Testis (tissue), 3 donors: ENCODE data around the gene PRAF2. TPM values are rescaled to one million over a fixed set of nuclear protein-coding genes. Genes with fewer than 3 reads are reported as not detected.

Source experiments
- DNase-seq: peaks from one replicate; pipeline ENCODE4 v3.0.0-alpha.2; 2019
- H3K27ac ChIP-seq, 2 donors: fragments of 200-600 bp; sonication (generic); one replicate each; pipeline ENCODE4 v1.5.1; 2019
- H3K27me3 ChIP-seq: fragments of 200-600 bp; sonication (generic); one replicate; pipeline ENCODE4 v1.5.1; 2019
- H3K36me3 ChIP-seq: fragments of 200-600 bp; sonication (generic); one replicate; pipeline ENCODE4 v1.5.1; 2017; ENCODE audit warnings: low read depth; ENCODE audit errors: missing control alignments
- H3K4me1 ChIP-seq: fragments of 200-600 bp; sonication (generic); one replicate; pipeline ENCODE4 v1.5.1; 2019
- H3K4me3 ChIP-seq, 2 donors: fragments of 200-600 bp; sonication (generic); one replicate each; pipeline ENCODE4 v1.5.1; 2017 to 2019
- H3K9me3 ChIP-seq: fragments of 200-600 bp; sonication (generic); one replicate; pipeline ENCODE4 v1.5.1; 2017
- POLR2A ChIP-seq: fragments of 450-650 bp; IDR thresholded peaks from one replicate; pipeline ENCODE4 v1.6.1; 2017; ENCODE audit warnings: antibody characterized with exemption, mild to moderate bottlenecking, moderate library complexity
- WGBS, 2 donors: methylation state at CpG; one replicate each; pipeline ENCODE4 v1.1.5; 2018; 5-methylcytosine and 5-hydroxymethylcytosine counted together
- intact Hi-C: fragments of 100-400 bp; cut with DNase I; formaldehyde crosslinking; loops from one replicate; pipeline ENCODE4 v1.15.1; 2023; ENCODE audit warnings: low total_unique reads
- polyA plus RNA-seq: library from polyadenylated mRNA; stranded (reverse); fragments of 350-450 nt; fragmentation: Illumina TruSeq; extraction: RNeasy Lipid Tissue Mini Kit (QIAGEN cat#74804); gene quantifications from one replicate; pipeline ENCODE4 v1.2.3, GENCODE V29; 2014; ENCODE audit warnings: low read depth, low replicate concordance; ENCODE audit not compliant: insufficient read depth
- total RNA-seq, 2 donors: library from RNA; depleted of rRNA; stranded (reverse); fragments of >200 nt; gene quantifications; one replicate each; pipeline ENCODE4 v1.2.3, GENCODE V29; 2016
- TF ChIP-seq, protein P1 (sequence below), 3 experiments: fragments of 450-650 bp in 2 of 3; fragments of 200-600 bp in 1 of 3; sonication (generic) in 1 of 3; IDR thresholded peaks; one replicate each; pipeline ENCODE4 v1.5.1; 2016 to 2019; ENCODE audit warnings: antibody characterized with exemption in 3 of 3, mild to moderate bottlenecking in 2 of 3, moderate library complexity in 1 of 3

Gene PRAF2
- total and polyA plus RNA-seq, 3 donors from 2014 or later, result 43.7 to 60.9 (median 58.7) TPM

DNA sequence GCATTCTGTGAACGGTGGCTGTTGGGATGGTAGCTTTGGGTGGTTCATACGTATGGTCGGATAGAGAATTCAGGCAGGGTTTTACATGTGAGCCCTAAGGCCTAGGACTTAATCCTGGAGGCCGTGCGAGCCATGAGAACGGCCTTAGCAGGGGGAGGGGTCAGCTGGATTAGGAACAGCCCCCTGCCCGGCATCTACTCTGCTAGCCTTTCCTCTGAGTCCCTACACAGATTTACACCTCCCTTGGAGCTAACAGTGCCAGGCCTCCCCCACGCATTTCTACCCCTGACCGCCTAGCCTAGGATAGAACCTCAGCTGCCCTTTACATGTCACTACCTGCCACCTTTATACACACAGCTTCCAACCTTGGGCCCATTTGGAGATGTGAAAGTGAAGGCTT, 7.1 kb downstream of the PRAF2 start:
- WGBS, 2 donors, result 78 to 87% methylated on average over 6 to 9 of the region's 9 CpGs
- H3K9me3 ChIP-seq, result no peaks in the 10 kb centered on the region
- no peak overlapping the region for H3K4me3 ChIP-seq
- no peaks in the 10 kb centered on the region for H3K4me1 ChIP-seq
- intact Hi-C loops, result no loop called here
- TF ChIP-seq, protein P1, sequence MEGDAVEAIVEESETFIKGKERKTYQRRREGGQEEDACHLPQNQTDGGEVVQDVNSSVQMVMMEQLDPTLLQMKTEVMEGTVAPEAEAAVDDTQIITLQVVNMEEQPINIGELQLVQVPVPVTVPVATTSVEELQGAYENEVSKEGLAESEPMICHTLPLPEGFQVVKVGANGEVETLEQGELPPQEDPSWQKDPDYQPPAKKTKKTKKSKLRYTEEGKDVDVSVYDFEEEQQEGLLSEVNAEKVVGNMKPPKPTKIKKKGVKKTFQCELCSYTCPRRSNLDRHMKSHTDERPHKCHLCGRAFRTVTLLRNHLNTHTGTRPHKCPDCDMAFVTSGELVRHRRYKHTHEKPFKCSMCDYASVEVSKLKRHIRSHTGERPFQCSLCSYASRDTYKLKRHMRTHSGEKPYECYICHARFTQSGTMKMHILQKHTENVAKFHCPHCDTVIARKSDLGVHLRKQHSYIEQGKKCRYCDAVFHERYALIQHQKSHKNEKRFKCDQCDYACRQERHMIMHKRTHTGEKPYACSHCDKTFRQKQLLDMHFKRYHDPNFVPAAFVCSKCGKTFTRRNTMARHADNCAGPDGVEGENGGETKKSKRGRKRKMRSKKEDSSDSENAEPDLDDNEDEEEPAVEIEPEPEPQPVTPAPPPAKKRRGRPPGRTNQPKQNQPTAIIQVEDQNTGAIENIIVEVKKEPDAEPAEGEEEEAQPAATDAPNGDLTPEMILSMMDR (IDR thresholded peaks at IDR 0.05), result no peak
- no peak for TF ChIP-seq POLR2A
- no peak overlapping the region for H3K27ac ChIP-seq
- DNase-seq, result no peak
- H3K27me3 ChIP-seq, result no peaks in the 10 kb centered on the region
- no peaks in the 10 kb centered on the region for H3K36me3 ChIP-seq

DNA sequence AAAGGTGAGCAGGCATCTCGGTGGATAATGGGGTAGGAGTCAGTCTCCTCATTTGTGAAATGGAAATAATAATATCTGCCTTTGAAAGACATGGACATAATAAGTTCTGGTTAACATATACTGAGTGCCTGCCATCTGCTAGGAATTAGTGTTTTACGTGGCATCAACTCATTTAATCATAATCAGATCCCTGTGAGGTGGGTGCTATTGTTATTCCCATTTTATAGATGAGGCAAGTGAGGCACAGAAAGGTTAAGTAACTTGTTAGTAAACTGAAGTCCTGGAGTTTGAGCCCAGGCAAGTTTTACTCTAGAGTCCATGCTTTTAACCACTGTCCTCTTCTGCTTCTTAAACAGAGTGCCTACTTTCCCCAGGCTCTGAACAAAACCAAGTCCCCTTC, 7.5 kb downstream of the PRAF2 start:
- Histone ChIP-seq H3K36me3 (no peaks in the 10 kb centered on the region), H3K27me3 (no peaks in the 10 kb centered on the region), H3K4me3 (no peak overlapping the region), H3K27ac (no peak overlapping the region), H3K4me1 (no peaks in the 10 kb centered on the region), H3K9me3 (no peaks in the 10 kb centered on the region)
- DNase-seq, result no peak
- TF ChIP-seq, protein P1 (IDR thresholded peaks at IDR 0.05), result no peak
- no peak for TF ChIP-seq POLR2A
- 70 to 100% methylated on average over 2 of the region's 2 CpGs for WGBS, 2 donors
- intact Hi-C loops, result no loop called here

DNA sequence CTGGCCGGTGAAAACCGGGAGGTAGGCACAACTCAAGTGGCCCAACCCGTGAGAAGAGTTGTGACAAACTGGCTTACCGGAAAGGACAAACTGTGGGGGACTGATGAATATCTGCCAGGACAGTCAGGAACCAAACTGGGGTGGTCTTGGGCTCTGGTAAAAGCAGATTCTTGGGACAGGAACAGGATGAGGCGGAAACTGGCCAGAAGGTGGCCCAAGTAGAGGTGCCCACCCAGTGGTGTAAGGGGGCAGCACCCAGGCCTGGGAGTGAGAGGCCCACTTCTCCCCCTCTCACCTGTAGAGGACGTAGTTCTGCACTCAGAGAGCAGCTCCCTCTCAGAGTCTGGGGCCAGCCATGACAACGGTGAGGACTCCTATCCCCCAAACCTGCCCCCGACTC, 9.1 kb downstream of the PRAF2 start:
- H3K36me3 ChIP-seq, result no peaks in the 10 kb centered on the region
- TF ChIP-seq, protein P1 (IDR thresholded peaks at IDR 0.05), result no peak
- no peak for TF ChIP-seq POLR2A
- 89 to 96% methylated on average over 8 of the region's 8 CpGs for WGBS, 2 donors
- H3K4me3 ChIP-seq, result no peak overlapping the region
- no peaks in the 10 kb centered on the region for H3K27me3 ChIP-seq
- no peak overlapping the region for H3K27ac ChIP-seq
- H3K9me3 ChIP-seq, result no peaks in the 10 kb centered on the region
- intact Hi-C loops, result no loop called here
- no peaks in the 10 kb centered on the region for H3K4me1 ChIP-seq
- DNase-seq, result no peak

DNA sequence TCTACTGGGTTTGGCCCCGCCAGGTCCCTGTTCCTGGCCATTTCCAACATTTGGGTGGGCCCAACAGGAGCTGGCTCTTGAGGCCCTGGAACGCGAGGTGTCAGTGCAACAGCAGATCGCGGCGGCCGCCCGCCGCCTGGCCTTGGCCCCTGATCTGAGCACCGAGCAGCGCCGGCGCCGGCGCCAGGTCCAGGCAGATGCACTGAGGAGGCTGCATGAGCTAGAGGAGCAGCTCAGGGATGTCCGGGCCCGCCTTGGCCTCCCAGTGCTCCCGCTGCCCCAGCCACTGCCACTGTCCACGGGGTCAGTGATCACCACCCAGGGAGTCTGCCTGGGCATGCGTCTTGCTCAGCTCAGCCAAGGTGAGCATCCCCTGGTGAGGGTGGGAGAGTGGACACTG, 9.5 kb downstream of the PRAF2 start:
- H3K9me3 ChIP-seq, result no peaks in the 10 kb centered on the region
- WGBS, 2 donors, result 50 to 100% methylated on average over 2 to 3 of the region's 20 CpGs
- intact Hi-C loops, result no loop called here
- no peaks in the 10 kb centered on the region for H3K36me3 ChIP-seq
- no peak for DNase-seq
- TF ChIP-seq, protein P1 (IDR thresholded peaks at IDR 0.05), result no peak
- TF ChIP-seq POLR2A, result no peak
- no peak overlapping the region for H3K27ac ChIP-seq
- no peaks in the 10 kb centered on the region for H3K27me3 ChIP-seq
- no peaks in the 10 kb centered on the region for H3K4me1 ChIP-seq
- H3K4me3 ChIP-seq, result no peak overlapping the region

DNA sequence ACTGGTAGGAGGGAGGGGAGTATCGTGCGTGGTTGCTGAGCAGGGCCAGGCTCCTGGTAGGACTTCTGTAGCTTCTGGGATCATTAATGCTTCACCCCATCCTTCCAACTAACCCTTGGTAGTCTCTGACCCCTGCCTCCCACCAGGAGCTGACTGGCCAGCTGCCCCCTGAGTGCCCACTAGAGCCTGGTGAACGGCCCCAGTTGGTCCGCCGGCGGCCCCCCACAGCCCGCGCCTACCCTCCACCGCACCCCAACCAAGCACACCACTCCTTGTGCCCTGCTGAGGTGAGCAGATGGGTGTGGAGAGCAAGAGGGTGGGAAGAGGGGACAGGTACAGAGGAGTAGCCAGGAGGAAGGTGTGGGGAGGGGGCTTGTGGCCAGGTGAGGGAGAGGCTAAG, 10.1 kb downstream of the PRAF2 start:
- 96% methylated on average over 9 of the region's 9 CpGs; no CpG with 5 or more reads in 1 of the 2 donors for WGBS, 2 donors
- H3K27me3 ChIP-seq, result no peaks in the 10 kb centered on the region
- no peaks in the 10 kb centered on the region for H3K36me3 ChIP-seq
- no peak for TF ChIP-seq POLR2A
- TF ChIP-seq, protein P1 (IDR thresholded peaks at IDR 0.05), result no peak
- DNase-seq, result no peak
- H3K27ac ChIP-seq, result no peak overlapping the region
- H3K4me3 ChIP-seq, result no peak overlapping the region
- peaks cover 2% of the 10 kb centered on the region for H3K4me1 ChIP-seq
- intact Hi-C loops, result no loop called here
- H3K9me3 ChIP-seq, result no peaks in the 10 kb centered on the region
